Muscle layer of colon (tissue), 2 donors: Measurements from ENCODE around the gene ARHGEF28.

Experiments
- H3K27ac ChIP-seq: one replicate; pipeline ENCODE4 v1.7.0; 2013; ENCODE audit warnings: low read depth, mild to moderate bottlenecking, low read length, moderate library complexity
- H3K27me3 ChIP-seq, 2 donors: one replicate each; pipeline ENCODE4 v1.7.0; 2013; ENCODE audit warnings: low read length in 2 of 2, mild to moderate bottlenecking in 2 of 2; ENCODE audit not compliant: insufficient read depth in 2 of 2, control insufficient read depth in 1 of 2
- H3K36me3 ChIP-seq: one replicate; pipeline ENCODE4 v1.7.0; 2013; ENCODE audit warnings: mild to moderate bottlenecking, low read length; ENCODE audit not compliant: insufficient read depth
- H3K4me1 ChIP-seq: one replicate; pipeline ENCODE4 v1.7.0; 2013; ENCODE audit warnings: mild to moderate bottlenecking, low read length; ENCODE audit not compliant: insufficient read depth
- H3K4me3 ChIP-seq, 2 donors: one replicate each; pipeline ENCODE4 v1.7.0; 2013; ENCODE audit warnings: low read length in 2 of 2, low read depth in 1 of 2, mild to moderate bottlenecking in 1 of 2, moderate library complexity in 1 of 2
- H3K9ac ChIP-seq: one replicate; pipeline ENCODE4 v1.7.0; 2013; ENCODE audit warnings: low read length
- H3K9me3 ChIP-seq: one replicate; pipeline ENCODE4 v1.7.0; 2013; ENCODE audit warnings: mild to moderate bottlenecking, low read length
- donor health status: abdominal sarcoma.
- donor health status: Adenocarcinoma of cecum.

The ARHGEF28 gene

DNA sequence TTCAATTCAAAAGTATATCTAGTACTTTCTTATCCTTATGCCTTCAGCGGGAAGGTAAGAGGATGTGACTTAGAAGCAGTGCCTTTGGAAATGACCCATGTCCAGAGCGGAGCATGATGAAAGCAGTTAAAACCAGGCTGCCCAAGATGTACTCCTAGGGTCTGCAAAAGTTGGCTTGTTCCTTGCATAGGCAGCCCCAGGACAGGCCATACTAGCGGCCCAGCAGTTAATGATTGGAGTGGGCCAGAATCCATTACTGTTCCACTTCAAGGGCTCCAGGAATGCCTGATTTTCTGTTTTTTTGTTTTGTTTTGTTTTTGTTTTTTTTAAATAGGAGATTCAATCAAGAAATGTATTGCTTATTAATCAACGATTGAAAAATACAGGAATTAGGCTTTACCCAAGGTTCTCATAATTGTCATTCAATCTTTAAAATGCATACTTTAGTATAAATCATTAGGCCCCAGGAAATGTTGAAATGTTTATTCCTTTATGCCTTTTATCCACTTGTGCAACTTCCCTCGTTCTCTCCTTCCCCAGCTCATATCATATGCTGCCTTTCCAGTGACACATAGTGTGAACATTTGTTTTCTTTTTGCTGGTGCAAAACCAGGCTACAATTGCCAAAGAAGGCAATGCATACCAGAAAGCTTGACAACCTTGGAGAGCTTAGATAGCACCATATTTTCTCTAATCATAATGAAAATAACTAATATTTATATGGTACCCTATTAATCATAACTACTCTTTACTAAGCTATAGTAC lies 190.8 kb downstream of the ARHGEF28 start:
- no peaks in the 10 kb centered on the region for H3K9me3 ChIP-seq
- no peak overlapping the region for H3K4me3 ChIP-seq
- no peak overlapping the region for H3K27ac ChIP-seq
- H3K27me3 ChIP-seq: no peaks in the 10 kb centered on the region
- H3K9ac ChIP-seq: no peak overlapping the region
- no peaks in the 10 kb centered on the region for H3K4me1 ChIP-seq
- H3K36me3 ChIP-seq: no peaks in the 10 kb centered on the region

DNA sequence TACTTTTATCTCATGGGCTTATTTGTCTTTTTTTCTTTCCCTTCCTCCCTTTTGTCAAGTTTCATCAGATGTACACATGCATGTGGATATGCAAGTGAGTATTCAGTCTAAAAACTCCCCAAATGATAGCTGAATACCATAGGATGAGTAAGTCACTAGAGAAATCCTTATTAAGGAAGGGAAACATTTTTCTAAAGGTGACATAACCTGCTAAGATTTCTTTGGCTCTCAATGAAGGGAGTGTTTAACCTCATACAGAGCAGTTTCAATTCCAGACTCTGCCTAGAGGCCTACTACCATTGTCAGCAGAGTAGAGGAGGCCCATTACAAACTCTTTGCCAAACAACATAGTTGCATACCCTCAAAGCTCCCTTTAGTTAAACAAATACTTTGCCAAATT lies 192.4 kb downstream of the ARHGEF28 start:
- H3K27me3 ChIP-seq: no peaks in the 10 kb centered on the region
- H3K4me1 ChIP-seq: no peaks in the 10 kb centered on the region
- no peak overlapping the region for H3K27ac ChIP-seq
- no peak overlapping the region for H3K9ac ChIP-seq
- H3K4me3 ChIP-seq: no peak overlapping the region
- no peaks in the 10 kb centered on the region for H3K9me3 ChIP-seq
- no peaks in the 10 kb centered on the region for H3K36me3 ChIP-seq

DNA sequence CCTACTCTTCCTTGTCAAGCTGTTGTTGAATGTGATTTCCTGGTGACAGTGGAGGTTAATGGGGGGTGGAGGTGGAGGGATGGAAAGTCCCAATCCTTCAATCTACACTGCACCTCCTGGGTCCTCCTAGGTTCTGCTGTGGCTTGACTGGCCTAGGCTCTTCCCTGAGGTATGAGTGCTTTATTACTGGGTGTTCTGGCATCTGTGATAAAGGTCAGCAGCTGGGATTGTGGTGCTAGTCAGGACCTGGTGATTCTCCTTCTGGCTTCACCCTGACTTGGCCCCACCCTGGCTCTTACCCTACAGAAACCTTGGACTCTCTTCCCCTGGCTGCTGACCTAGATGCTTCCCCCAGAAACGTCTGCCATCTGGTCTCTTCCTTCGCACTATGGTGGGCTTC lies 194.3 kb downstream of the ARHGEF28 start:
- H3K27ac ChIP-seq: no peak overlapping the region
- H3K9ac ChIP-seq: no peak overlapping the region
- H3K4me3 ChIP-seq: no peak overlapping the region
- no peaks in the 10 kb centered on the region for H3K36me3 ChIP-seq
- no peaks in the 10 kb centered on the region for H3K27me3 ChIP-seq
- H3K4me1 ChIP-seq: no peaks in the 10 kb centered on the region
- no peaks in the 10 kb centered on the region for H3K9me3 ChIP-seq

DNA sequence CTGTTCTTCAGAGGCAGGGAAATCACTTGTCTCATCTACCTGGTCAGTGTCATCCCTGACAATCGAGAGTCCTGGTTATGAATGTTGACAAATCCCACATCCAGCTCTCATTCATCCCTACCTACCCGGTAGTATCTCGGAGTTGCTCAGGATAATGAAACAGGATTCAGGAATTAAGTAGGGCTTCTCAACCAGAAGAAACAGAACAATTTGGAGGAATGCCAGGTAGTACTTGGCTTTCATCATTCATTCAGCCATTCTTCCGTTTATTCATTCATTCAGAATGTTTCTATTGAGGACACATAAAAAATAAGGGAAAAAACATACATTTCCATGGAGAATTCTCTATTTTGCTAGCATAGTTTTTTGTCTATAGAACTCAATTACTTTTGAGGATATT lies 195.0 kb downstream of the ARHGEF28 start:
- H3K27ac ChIP-seq: no peak overlapping the region
- no peak overlapping the region for H3K4me3 ChIP-seq
- no peaks in the 10 kb centered on the region for H3K27me3 ChIP-seq
- H3K9me3 ChIP-seq: no peaks in the 10 kb centered on the region
- no peak overlapping the region for H3K9ac ChIP-seq
- no peaks in the 10 kb centered on the region for H3K36me3 ChIP-seq
- H3K4me1 ChIP-seq: no peaks in the 10 kb centered on the region

GRCh38 chr5:73822278-73822988 lies 196.4 kb downstream of the ARHGEF28 start:
- no peak overlapping the region for H3K9ac ChIP-seq
- H3K9me3 ChIP-seq: no peaks in the 10 kb centered on the region
- H3K4me3 ChIP-seq: no peak overlapping the region
- no peaks in the 10 kb centered on the region for H3K4me1 ChIP-seq
- H3K36me3 ChIP-seq: no peaks in the 10 kb centered on the region
- H3K27ac ChIP-seq: no peak overlapping the region
- H3K27me3 ChIP-seq: no peaks in the 10 kb centered on the region

DNA sequence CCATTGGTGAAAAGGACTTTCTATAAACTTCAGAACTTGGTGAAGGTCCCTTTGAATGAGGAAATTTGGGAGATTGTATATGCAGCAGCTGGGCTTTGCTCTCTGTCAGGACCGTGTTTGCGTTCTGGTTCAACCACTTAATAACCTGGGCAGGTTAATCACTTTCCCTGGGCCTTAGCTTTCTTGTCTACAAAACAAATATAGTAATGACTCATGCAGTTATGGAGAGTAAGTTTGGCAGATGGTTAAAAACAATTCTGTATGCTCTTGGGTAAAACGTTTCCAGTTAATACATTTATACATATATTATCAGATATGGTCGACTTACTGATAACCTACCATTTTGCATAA lies 197.0 kb downstream of the ARHGEF28 start:
- H3K9me3 ChIP-seq: no peaks in the 10 kb centered on the region

DNA sequence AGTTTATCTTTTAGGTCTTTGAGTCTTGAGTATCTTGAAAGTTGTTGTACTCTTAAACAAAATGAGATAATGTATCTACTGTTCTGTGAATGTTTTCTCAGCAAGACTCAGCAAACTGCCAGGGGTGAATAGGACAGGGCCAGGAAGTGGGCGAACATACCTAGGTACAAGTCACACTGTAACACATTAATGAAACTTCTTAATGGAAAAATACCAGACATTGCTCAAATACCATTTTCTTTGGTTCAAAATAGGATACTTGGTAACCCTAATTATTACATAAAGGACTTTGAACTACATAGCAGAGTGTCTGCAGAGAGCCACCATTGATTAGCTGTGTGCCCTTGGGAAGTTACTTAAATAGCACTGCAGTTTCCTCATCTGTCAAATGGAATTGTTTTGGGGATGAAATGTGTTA lies 197.5 kb downstream of the ARHGEF28 start:
- Histone ChIP-seq H3K4me3 (no peak overlapping the region), H3K9me3 (no peaks in the 10 kb centered on the region), H3K36me3 (no peaks in the 10 kb centered on the region), H3K27me3 (no peaks in the 10 kb centered on the region), H3K4me1 (no peaks in the 10 kb centered on the region), H3K9ac (no peak overlapping the region), H3K27ac (no peak overlapping the region)

More for the DNA sequence above, 197.0 kb downstream of the ARHGEF28 start:
- H3K27me3 ChIP-seq: no peaks in the 10 kb centered on the region
- no peak overlapping the region for H3K4me3 ChIP-seq
- no peak overlapping the region for H3K9ac ChIP-seq
- no peaks in the 10 kb centered on the region for H3K36me3 ChIP-seq
- no peaks in the 10 kb centered on the region for H3K4me1 ChIP-seq
- no peak overlapping the region for H3K27ac ChIP-seq

DNA sequence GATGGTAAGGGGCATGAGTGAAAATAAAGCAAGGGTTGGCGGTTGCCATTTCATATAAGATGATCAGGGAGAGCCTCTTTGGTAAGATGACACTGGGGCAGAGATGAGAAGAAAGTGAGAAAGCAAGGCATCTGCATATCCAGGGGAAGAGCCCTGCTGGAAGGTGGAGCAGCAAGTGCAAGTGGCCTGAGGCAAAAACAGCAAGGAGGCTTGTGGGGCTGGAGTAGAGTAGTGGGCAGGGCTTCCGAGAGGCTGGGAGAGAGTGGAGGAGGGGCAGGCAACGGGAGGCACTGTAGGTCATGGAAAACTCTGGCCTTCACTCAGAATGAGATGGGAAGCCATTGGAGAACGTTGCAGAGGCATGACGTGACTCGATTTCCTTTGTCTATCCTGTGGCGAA lies 199.2 kb downstream of the ARHGEF28 start:
- Histone ChIP-seq H3K4me3 (no peak overlapping the region), H3K27me3 (no peaks in the 10 kb centered on the region), H3K4me1 (no peaks in the 10 kb centered on the region), H3K36me3 (no peaks in the 10 kb centered on the region), H3K9ac (no peak overlapping the region), H3K9me3 (no peaks in the 10 kb centered on the region), H3K27ac (no peak overlapping the region)

DNA sequence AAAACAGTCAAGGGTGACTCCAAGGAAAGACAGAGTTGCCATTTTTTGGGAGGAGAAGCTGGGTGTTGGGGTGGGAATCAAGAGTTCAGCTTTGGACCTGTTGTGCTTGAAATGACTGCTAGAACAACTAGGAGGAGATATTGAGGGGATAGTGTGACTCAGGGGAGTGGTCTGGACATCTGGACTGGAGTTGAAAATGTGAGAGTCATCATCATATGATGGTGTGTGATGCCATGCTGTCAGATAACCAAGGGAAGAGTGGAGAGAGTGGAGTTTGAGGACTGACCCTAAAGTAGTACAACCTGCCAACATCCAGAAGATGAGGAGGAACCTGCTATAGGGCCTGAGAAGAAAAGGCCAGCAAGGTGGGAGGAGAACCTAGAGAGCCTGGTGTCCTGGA lies 199.7 kb downstream of the ARHGEF28 start:
- no peak overlapping the region for H3K27ac ChIP-seq
- H3K9me3 ChIP-seq: no peaks in the 10 kb centered on the region
- H3K4me1 ChIP-seq: no peaks in the 10 kb centered on the region
- H3K27me3 ChIP-seq: no peaks in the 10 kb centered on the region
- no peak overlapping the region for H3K9ac ChIP-seq
- H3K36me3 ChIP-seq: no peaks in the 10 kb centered on the region
- H3K4me3 ChIP-seq: no peak overlapping the region

DNA sequence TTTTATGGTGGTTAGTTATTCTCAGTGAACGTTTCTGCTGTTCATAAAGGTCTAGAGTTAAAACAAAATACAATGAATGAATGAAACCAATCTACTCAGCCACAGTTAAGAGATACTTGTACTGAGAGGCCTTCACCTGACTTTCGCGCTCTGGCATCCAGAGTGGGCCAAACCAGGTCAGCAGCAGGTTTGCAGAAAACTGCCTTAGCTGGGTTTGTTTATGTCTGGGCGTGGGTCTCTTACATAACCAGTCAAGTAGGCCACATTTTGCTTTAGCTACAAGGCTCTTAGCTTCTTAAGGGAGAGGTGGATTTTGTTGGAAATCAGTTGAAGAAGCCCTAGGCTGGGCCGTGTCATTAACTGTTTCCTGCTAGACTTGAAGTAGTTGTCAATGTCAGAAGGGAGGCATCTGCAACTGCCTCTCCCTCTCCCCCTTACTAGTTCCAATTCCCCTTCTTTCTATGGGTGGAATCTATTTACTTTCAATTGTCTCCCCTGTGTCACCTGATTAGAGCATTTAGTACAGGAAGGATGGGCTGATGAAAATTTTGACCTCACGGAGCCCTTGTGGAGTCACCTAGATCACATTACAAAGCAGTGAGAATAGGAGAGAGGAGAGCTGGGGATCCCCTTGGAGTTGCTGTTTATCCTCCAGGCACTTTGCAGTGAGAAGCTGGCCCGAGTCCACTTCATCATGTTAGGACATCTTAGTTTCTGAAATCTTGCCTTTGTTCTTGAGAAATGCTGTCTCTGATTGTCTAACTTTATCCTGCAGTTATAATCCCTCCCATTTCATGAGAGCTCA lies 200.5 kb downstream of the ARHGEF28 start:
- H3K27ac ChIP-seq: no peak overlapping the region
- no peaks in the 10 kb centered on the region for H3K4me1 ChIP-seq
- H3K27me3 ChIP-seq: no peaks in the 10 kb centered on the region
- no peak overlapping the region for H3K4me3 ChIP-seq
- no peaks in the 10 kb centered on the region for H3K36me3 ChIP-seq
- H3K9me3 ChIP-seq: no peaks in the 10 kb centered on the region
- H3K9ac ChIP-seq: no peak overlapping the region

GRCh38 chr5:73827106-73827450 lies 201.1 kb downstream of the ARHGEF28 start:
- Histone ChIP-seq H3K36me3 (no peaks in the 10 kb centered on the region), H3K4me3 (no peak overlapping the region), H3K4me1 (no peaks in the 10 kb centered on the region), H3K9ac (no peak overlapping the region), H3K9me3 (no peaks in the 10 kb centered on the region), H3K27ac (no peak overlapping the region), H3K27me3 (no peaks in the 10 kb centered on the region)
